ENCODE results near the gene RABGGTA. TPM values are rescaled to one million over a fixed set of nuclear protein-coding genes. Genes with fewer than 3 reads are reported as not detected.

The RABGGTA gene
- total and polyA plus RNA-seq, 9 of the 15 experiments (the other 6 are each of a cell fraction or from before 2014, with no cell fraction given) = 4.5 to 24.2 (median 15.5) TPM

GRCh38 chr14:24315807-24316596, 44.6 kb upstream of the RABGGTA start (continued):
- TF ChIP-seq GATA2 (CRISPR knock-in tag; IDR thresholded peaks at IDR 0.05) (no peak), U2AF2 (optimal IDR thresholded peaks at IDR 0.05; ENCODE audit: low read depth, low read length) (no peak), ZNF134 (CRISPR knock-in tag; conservative IDR thresholded peaks at IDR 0.05) (peak; percentile 39; the same call in 1 of the 2 replicates), ZNF77 (CRISPR knock-in tag; IDR thresholded peaks at IDR 0.05) (no peak), ZBTB43 (CRISPR knock-in tag; IDR thresholded peaks at IDR 0.05) (peak; percentile 57; the same call in 1 of the 2 replicates), ZNF316 (IDR thresholded peaks at IDR 0.05) (peak; percentile 88), NR3C1 (CRISPR knock-in tag; IDR thresholded peaks at IDR 0.05) (peak; percentile 96), MAFG (tag; conservative IDR thresholded peaks at IDR 0.05) (peak; percentile 58), ZBTB11 (CRISPR knock-in tag; IDR thresholded peaks at IDR 0.05) (peak in 1 of 3 experiments; percentile 27; a peak in 1 of 6 replicates), POLR3G (IDR thresholded peaks at IDR 0.05; ENCODE audit: extremely low read depth, insufficient read length, insufficient replicate concordance) (no peak), SIRT6 (IDR thresholded peaks at IDR 0.05; ENCODE audit: low read depth, low read length) (no peak), MAFK (IDR thresholded peaks at IDR 0.05; ENCODE audit: low read length) (peak; percentile 34; the same call in 1 of the 2 replicates), XRCC5 (IDR thresholded peaks at IDR 0.05; ENCODE audit: low read depth, low read length) (no peak), TAF7 (tag; IDR thresholded peaks at IDR 0.05) (no peak), ADNP (tag; IDR thresholded peaks at IDR 0.05) (no peak), ELK3 (CRISPR knock-in tag; IDR thresholded peaks at IDR 0.05) (no peak), HOMEZ (CRISPR knock-in tag; IDR thresholded peaks at IDR 0.05) (no peak), SP1 (CRISPR knock-in tag; IDR thresholded peaks at IDR 0.05) (no peak), POLR2G (IDR thresholded peaks at IDR 0.05; ENCODE audit: low read depth, low read length) (peak; percentile 81), ELF1 (tag; IDR thresholded peaks at IDR 0.05) (peak; percentile 23; the same call in 1 of the 2 replicates), NFIC (IDR thresholded peaks at IDR 0.05) (no peak)

Data from K562 (cell line).